Right lobe of liver (tissue), 6 donors: ENCODE data around the gene PLLP. TPM values are rescaled to one million over a fixed set of nuclear protein-coding genes. Genes with fewer than 3 reads are reported as not detected.

ENCODE experiments used
- ATAC-seq, 4 donors: fragments of 200-7000 bp; cut with Tn5 transposase; one replicate each; pipeline ENCODE4 v1.9.1; 2020; ENCODE audit warnings: mild to moderate bottlenecking in 4 of 4, moderate library complexity in 4 of 4
- DNase-seq, 3 donors: peaks; one replicate each; pipeline ENCODE4 v3.0.0-alpha.2; 2020
- H3K27ac ChIP-seq, 3 donors: fragments of 200-600 bp; one replicate each; pipeline ENCODE4 v1.8.0; 2022
- H3K27me3 ChIP-seq, 2 donors: fragments of 200-600 bp; one replicate each; pipeline ENCODE4 v1.8.0; 2022
- H3K36me3 ChIP-seq, 4 donors: fragments of 200-600 bp; sonication (generic) in 1 of 4; one replicate each; pipeline versions ENCODE4 v1.5.1 to v1.8.0; 2017 to 2022; ENCODE audit warnings: control low read depth in 1 of 4
- H3K4me1 ChIP-seq, 4 donors: fragments of 200-600 bp; sonication (generic) in 1 of 4; one replicate each; pipeline versions ENCODE4 v1.5.1 to v1.8.0; 2017 to 2022; ENCODE audit warnings: control low read depth in 1 of 4
- H3K4me3 ChIP-seq, 3 donors: fragments of 200-600 bp; one replicate each; pipeline ENCODE4 v1.8.0; 2022
- H3K9me3 ChIP-seq, 4 donors: fragments of 200-600 bp; sonication (generic) in 1 of 4; one replicate each; pipeline versions ENCODE4 v1.5.1 to v1.8.0; 2017 to 2022; ENCODE audit warnings: control low read depth in 1 of 4
- POLR2A ChIP-seq: fragments of 450-650 bp; IDR thresholded peaks from one replicate; pipeline ENCODE4 v1.6.1; 2017; ENCODE audit warnings: antibody characterized with exemption, mild to moderate bottlenecking
- WGBS: methylation state at CpG from one replicate; pipeline ENCODE4 v1.1.6; 2018; ENCODE audit warnings: low coverage, low lambda C conversion rate; ENCODE audit not compliant: insufficient coverage; ENCODE audit errors: missing lambda C conversion rate; 5-methylcytosine and 5-hydroxymethylcytosine counted together
- intact Hi-C, 2 donors: fragments of 100-400 bp; cut with DNase I; formaldehyde crosslinking; loops; one replicate each; pipeline versions ENCODE4 v1.11.2 to v1.14.1; 2022
- total RNA-seq, 6 experiments: library from RNA; depleted of rRNA in 2 of 6; stranded (reverse); fragments of >200 nt in 2 of 6; fragmentation: NEBNext Ultra II Directional in 3 of 6; extraction: Animal tissue kit (Norgen Biotek cat#: 25700) in 3 of 6; gene quantifications; one replicate each; pipeline versions ENCODE4 v1.1.0 to v1.2.4, GENCODE V29; 2016 to 2023
- TF ChIP-seq, protein P1 (sequence below), 4 donors: fragments of 200-600 bp in 3 of 4; fragments of 450-650 bp in 1 of 4; IDR thresholded peaks; one replicate each; pipeline versions ENCODE4 v1.5.1 to v1.8.0; 2016 to 2022; ENCODE audit warnings: antibody characterized with exemption in 4 of 4, mild to moderate bottlenecking in 2 of 4
- donor health status: DM: no; HTN: yes; CAD: no.
- donor health status: DM: no; HTN: no; CAD: no.
- donor health status: DM: no; HTN: no; CAD: no.
- donor health status: DM: no; HTN: yes; CAD: no.
- donor health status: DM: no; HTN: yes; CAD: no.

Gene PLLP
- total RNA-seq, 6 experiments from 2014 or later, result 2.1 to 7.4 (median 3.8) TPM

DNA sequence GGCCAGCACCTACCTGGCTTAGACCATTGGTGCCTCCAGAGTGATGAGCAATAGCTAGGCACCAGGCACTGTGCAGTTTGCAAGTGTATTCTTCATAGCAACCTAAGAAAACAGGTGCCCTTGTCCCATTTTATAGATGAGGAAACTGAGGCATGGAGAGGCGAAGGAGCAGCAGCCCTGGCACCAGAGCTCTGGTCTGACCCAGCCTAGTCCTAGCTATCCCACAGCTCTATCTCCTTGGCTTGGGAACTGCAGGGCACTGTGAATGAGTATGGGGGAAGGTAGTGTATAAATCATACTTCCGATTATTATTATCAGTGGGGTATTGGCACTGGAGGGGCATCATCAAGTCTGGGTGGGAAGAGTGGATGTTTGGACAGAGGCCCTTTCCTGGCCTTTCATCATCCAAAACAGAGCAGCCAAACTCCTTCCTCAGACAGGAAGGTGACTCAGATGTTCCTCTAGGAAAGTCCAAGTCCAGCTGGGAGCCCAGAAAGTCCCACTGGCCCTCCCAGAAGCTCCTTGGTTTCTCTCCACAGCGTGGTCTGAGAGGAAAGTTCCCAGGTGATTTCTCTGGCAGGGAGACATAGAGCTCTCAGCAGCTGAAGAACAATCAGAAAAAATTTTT, 32.0 kb upstream of the PLLP start:
- H3K9me3 ChIP-seq, result no peaks in the 10 kb centered on the region
- no peaks in the 10 kb centered on the region for H3K27me3 ChIP-seq
- WGBS, result 82% methylated on average over 2 of the region's 3 CpGs
- DNase-seq (no peak), ATAC-seq (peak; percentile 62 to 71 (median 66))
- peaks cover 0 to 7% (median 0%) of the 10 kb centered on the region in 4 donors for H3K4me1 ChIP-seq
- peak overlapping the region in 1 of 3 donors; percentile 8 for H3K27ac ChIP-seq
- H3K36me3 ChIP-seq, result no peaks in the 10 kb centered on the region
- intact Hi-C loops, result loop anchor here in 1 of 2 donors (10.0 kb wide), 1 partner anchor 198 kb away; no protein-coding TSS in a partner anchor
- H3K4me3 ChIP-seq, result no peak overlapping the region
- TF ChIP-seq POLR2A, result no peak
- TF ChIP-seq, protein P1, sequence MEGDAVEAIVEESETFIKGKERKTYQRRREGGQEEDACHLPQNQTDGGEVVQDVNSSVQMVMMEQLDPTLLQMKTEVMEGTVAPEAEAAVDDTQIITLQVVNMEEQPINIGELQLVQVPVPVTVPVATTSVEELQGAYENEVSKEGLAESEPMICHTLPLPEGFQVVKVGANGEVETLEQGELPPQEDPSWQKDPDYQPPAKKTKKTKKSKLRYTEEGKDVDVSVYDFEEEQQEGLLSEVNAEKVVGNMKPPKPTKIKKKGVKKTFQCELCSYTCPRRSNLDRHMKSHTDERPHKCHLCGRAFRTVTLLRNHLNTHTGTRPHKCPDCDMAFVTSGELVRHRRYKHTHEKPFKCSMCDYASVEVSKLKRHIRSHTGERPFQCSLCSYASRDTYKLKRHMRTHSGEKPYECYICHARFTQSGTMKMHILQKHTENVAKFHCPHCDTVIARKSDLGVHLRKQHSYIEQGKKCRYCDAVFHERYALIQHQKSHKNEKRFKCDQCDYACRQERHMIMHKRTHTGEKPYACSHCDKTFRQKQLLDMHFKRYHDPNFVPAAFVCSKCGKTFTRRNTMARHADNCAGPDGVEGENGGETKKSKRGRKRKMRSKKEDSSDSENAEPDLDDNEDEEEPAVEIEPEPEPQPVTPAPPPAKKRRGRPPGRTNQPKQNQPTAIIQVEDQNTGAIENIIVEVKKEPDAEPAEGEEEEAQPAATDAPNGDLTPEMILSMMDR (IDR thresholded peaks at IDR 0.05), result no peak

GRCh38 chr16:57315416-57315815, 30.9 kb upstream of the PLLP start:
- Histone ChIP-seq H3K4me3 (no peak overlapping the region), H3K36me3 (no peaks in the 10 kb centered on the region), H3K27me3 (no peaks in the 10 kb centered on the region), H3K4me1 (peaks cover 0 to 7% (median 0%) of the 10 kb centered on the region in 4 donors), H3K9me3 (no peaks in the 10 kb centered on the region), H3K27ac (no peak overlapping the region)
- 56% methylated on average over 7 of the region's 7 CpGs for WGBS
- intact Hi-C loops, result loop anchor here in 1 of 2 donors (10.0 kb wide), 1 partner anchor 199 kb away; no protein-coding TSS in a partner anchor
- DNase-seq, result no peak
- no peak for ATAC-seq
- TF ChIP-seq, protein P1 (IDR thresholded peaks at IDR 0.05), result no peak
- TF ChIP-seq POLR2A, result no peak

DNA sequence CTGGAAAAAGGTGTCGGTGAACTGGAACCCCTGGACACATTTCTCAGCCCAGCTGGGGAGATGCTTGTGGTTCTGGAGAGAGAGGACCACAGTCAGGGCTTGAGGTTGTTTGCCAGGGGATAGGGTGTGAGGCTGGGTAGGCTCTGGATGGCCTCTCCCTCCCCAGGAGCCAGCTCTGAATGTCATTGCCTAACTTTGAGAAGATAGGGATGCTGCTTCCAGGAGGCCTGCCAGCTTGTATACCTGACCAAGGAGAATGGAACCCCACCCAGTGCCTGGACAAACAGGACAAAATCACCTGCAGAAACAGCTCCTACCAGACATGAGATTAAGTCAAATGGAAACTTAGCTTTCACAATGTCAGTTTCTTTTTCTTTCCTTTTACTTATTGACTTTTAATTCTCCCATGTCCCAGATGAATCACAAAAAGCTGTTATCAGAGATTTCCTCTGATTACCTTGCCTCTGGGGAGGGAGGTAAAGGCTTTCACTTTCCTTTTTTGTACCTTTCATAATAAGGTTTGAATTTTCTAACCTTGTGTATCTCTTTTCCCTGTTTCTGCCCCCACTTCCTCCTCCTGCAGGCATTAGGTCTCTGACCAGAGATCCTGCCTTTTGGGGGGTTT, 29.8 kb upstream of the PLLP start:
- WGBS, result 100% methylated on average over 1 of the region's 1 CpG
- DNase-seq, result no peak

GRCh38 chr16:57313509-57313908, 29.0 kb upstream of the PLLP start:
- DNase-seq (no peak), ATAC-seq (no peak)
- WGBS, result 92% methylated on average over 2 of the region's 2 CpGs
- TF ChIP-seq, protein P1 (IDR thresholded peaks at IDR 0.05), result no peak
- TF ChIP-seq POLR2A, result no peak
- Histone ChIP-seq H3K9me3 (no peaks in the 10 kb centered on the region), H3K4me1 (peaks cover 0 to 7% (median 0%) of the 10 kb centered on the region in 4 donors), H3K36me3 (no peaks in the 10 kb centered on the region), H3K27me3 (no peaks in the 10 kb centered on the region), H3K4me3 (no peak overlapping the region), H3K27ac (no peak overlapping the region)
- intact Hi-C loops, result loop anchor here in 1 of 2 donors (5.0 to 10.0 kb wide), 2 partner anchors 94 to 201 kb away; no protein-coding TSS in a partner anchor

More for the DNA sequence above, 29.8 kb upstream of the PLLP start:
- intact Hi-C loops, result loop anchor here in 1 of 2 donors (5.0 to 10.0 kb wide), 2 partner anchors 93 to 201 kb away; no protein-coding TSS in a partner anchor
- Histone ChIP-seq H3K27ac (no peak overlapping the region), H3K36me3 (no peaks in the 10 kb centered on the region), H3K27me3 (no peaks in the 10 kb centered on the region), H3K4me1 (peaks cover 0 to 7% (median 0%) of the 10 kb centered on the region in 4 donors), H3K9me3 (no peaks in the 10 kb centered on the region), H3K4me3 (no peak overlapping the region)
- peak; percentile 16 to 76 (median 26) for ATAC-seq
- no peak for TF ChIP-seq POLR2A
- TF ChIP-seq, protein P1 (IDR thresholded peaks at IDR 0.05), result no peak
